ENCODE results near the gene GIMAP4. TPM values are rescaled to one million over a fixed set of nuclear protein-coding genes. Genes with fewer than 3 reads are reported as not detected.
"Not testable (repeated sequence)": the region's sequence is repeated elsewhere in the genome, so short reads cannot be mapped to it uniquely, and the experiment has no call there.

GIMAP4 gene
- polyA plus RNA-seq (ENCODE audit: insufficient read length in 4 of 4) = 10 to 100 TPM; 19.1 to 30.2 (median 23.9) TPM

- DNase-seq (ENCODE audit: low read depth in 4 of 4, low spot score in 3 of 4) = no peak
These were observed at the start of gene GIMAP4 for GRCh38 chr7:150567169-150567568. TSS of gene GIMAP4 (plus strand) at chr7:150567390. CDS start at chr7:150569902, 2,512 bp downstream.

GRCh38 chr7:150519310-150519709, 47.9 kb upstream of the GIMAP4 start:
- DNase-seq (ENCODE audit: low read depth in 4 of 4, low spot score in 3 of 4) = no peak

GRCh38 chr7:150520145-150520544, 47.0 kb upstream of the GIMAP4 start:
- no peak for DNase-seq (ENCODE audit: low read depth in 4 of 4, low spot score in 3 of 4)

GRCh38 chr7:150522931-150523330, 44.3 kb upstream of the GIMAP4 start:
- DNase-seq (ENCODE audit: low read depth in 4 of 4, low spot score in 3 of 4) = not testable (repeated sequence)

- DNase-seq (ENCODE audit: low read depth in 4 of 4, low spot score in 3 of 4) = no peak
These were observed 43.2 kb upstream of the GIMAP4 start for GRCh38 chr7:150524018-150524417.

- DNase-seq (ENCODE audit: low read depth in 4 of 4, low spot score in 3 of 4) = no peak
These were observed 35.5 kb upstream of the GIMAP4 start for GRCh38 chr7:150531704-150532103.

GRCh38 chr7:150538259-150538658, 28.9 kb upstream of the GIMAP4 start:
- no peak for DNase-seq (ENCODE audit: low read depth in 4 of 4, low spot score in 3 of 4)

- DNase-seq (ENCODE audit: low read depth in 4 of 4, low spot score in 3 of 4) = no peak
These were observed 14.0 kb upstream of the GIMAP4 start for GRCh38 chr7:150553163-150553562.

GRCh38 chr7:150556521-150557138, 10.6 kb upstream of the GIMAP4 start:
- DNase-seq (ENCODE audit: low read depth in 4 of 4, low spot score in 3 of 4) = no peak

GRCh38 chr7:150560486-150560885, 6.7 kb upstream of the GIMAP4 start:
- no peak for DNase-seq (ENCODE audit: low read depth in 4 of 4, low spot score in 3 of 4)

GRCh38 chr7:150562919-150563318, 4.3 kb upstream of the GIMAP4 start:
- no peak for DNase-seq (ENCODE audit: low read depth in 4 of 4, low spot score in 3 of 4)

GRCh38 chr7:150564006-150564405, 3.2 kb upstream of the GIMAP4 start:
- no peak for DNase-seq (ENCODE audit: low read depth in 4 of 4, low spot score in 3 of 4)

- DNase-seq (ENCODE audit: low read depth in 4 of 4, low spot score in 3 of 4) = no peak
These were observed 2.6 kb upstream of the GIMAP4 start for GRCh38 chr7:150564566-150564965.

- no peak for DNase-seq (ENCODE audit: low read depth in 4 of 4, low spot score in 3 of 4)
These were observed 2.0 kb upstream of the GIMAP4 start for GRCh38 chr7:150565239-150565638.

- DNase-seq (ENCODE audit: low read depth in 4 of 4, low spot score in 3 of 4) = no peak
These were observed 1.1 kb upstream of the GIMAP4 start for GRCh38 chr7:150566123-150566522.

- DNase-seq (ENCODE audit: low read depth in 4 of 4, low spot score in 3 of 4) = no peak
These were observed 618 bp upstream of the GIMAP4 start for GRCh38 chr7:150566572-150566971.

GRCh38 chr7:150567871-150568301, 696 bp downstream of the GIMAP4 start:
- DNase-seq (ENCODE audit: low read depth in 4 of 4, low spot score in 3 of 4) = no peak

GRCh38 chr7:150568714-150569113, 1.5 kb downstream of the GIMAP4 start:
- no peak for DNase-seq (ENCODE audit: low read depth in 4 of 4, low spot score in 3 of 4)

GRCh38 chr7:150569245-150569955, 2.2 kb downstream of the GIMAP4 start:
- no peak for DNase-seq (ENCODE audit: low read depth in 4 of 4, low spot score in 3 of 4)

GRCh38 chr7:150570556-150571465, 3.6 kb downstream of the GIMAP4 start:
- DNase-seq (ENCODE audit: low read depth in 4 of 4, low spot score in 3 of 4) = no peak

- no peak for DNase-seq (ENCODE audit: low read depth in 4 of 4, low spot score in 3 of 4)
These were observed 5.3 kb downstream of the GIMAP4 start for GRCh38 chr7:150572496-150572895.

Data from right renal pelvis (tissue), 4 donors.